NCI-H146 treated with DMSO at 0.1 percent for 48 hours (cell line): ENCODE results near the gene UCN2.
"Not testable (repeated sequence)": the region's sequence is repeated elsewhere in the genome, so short reads cannot be mapped to it uniquely, and the experiment has no call there.

ENCODE experiments used
- DNase-seq: peaks from one replicate; lab custom pipeline; 2025; ENCODE audit not compliant: unreplicated experiment; lab: John Stamatoyannopoulos, UW

UCN2 gene

DNA sequence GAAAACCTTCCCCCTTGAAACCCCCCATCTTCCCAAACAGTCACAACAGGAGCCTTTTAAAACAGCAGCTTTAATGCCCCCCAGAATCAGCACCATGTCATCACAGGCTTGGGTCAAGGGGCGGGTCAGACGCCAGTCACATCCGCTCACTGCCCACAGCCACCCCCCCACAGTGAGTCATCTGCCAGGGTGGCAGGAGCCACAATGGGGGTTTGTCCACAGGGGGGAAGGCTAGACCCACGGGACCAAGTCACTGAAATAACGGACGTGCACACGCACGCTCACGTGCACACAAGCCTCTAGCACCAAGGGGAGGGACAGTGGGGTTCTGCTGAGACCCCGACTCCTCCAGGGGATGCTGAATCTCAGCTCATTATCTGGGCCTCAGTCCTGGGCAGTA is 441 bp upstream of the UCN2 start:
- DNase-seq: no peak

GRCh38 chr3:48562367-48563095 is 1.1 kb downstream of the UCN2 start:
- DNase-seq: no peak

DNA sequence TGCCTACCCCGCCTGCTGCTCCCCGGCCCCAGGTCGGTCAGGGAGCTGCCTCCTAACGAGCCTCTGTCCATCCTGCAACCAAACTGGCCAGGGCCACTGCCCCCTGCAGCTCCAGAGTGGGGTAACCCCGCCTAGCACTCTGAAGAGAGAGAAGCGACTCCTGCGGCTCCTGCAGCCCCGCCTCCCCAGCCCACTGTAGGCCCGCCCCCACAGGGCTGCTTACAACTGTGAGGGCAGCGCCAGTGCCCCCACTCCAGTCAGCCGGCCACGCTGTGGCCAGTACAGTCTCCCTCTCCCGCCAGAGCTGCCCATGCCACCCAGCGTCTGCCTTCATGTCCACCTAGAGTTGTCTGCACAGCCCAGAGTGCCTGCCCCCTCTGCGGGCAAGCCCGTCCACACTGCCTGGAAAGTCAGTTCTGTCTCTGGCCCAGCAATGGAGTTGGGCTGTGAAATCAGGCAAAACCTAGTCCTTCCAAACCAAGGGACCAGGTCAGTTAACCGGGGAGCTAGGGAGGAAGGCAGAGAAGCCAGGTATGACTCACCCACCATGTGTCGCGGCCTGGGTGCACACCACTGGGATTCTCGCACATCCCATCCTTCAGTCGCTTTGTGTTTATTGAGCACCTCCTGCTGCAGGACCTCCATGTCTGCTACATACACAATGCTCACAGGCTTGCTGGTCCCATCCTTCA is 2.4 kb downstream of the UCN2 start:
- peak; percentile 8 for DNase-seq

DNA sequence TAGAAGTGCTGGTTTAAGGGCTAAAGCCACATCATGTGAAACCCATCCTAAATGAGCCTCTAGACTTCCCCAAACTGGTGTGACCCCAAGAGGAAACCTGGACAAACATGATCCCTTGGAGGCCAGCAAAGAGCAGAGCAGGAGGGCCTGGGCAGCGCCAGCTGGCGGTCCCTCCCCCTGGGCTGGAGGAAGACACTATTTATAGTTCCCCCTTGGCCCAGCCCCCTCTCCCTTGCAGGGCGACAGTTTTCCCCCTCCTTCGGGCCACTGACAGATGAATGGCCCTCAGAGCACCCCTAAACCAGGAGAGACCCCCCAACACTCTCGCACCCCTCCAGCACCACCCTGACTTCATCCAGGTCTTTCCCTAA is 2.9 kb downstream of the UCN2 start:
- DNase-seq: no peak

GRCh38 chr3:48558493-48559134 is 5.0 kb downstream of the UCN2 start:
- DNase-seq: no peak

GRCh38 chr3:48556796-48557626 is 6.6 kb downstream of the UCN2 start, which contains the start of gene PFKFB4:
Gene PFKFB4, minus strand, starts transcription at chr3:48556803. Its CDS starts 26 bp downstream, at chr3:48556777.
- peak; percentile 92 for DNase-seq

- peak; percentile 27 for DNase-seq
Observed at GRCh38 chr3:48555949-48556795, 7.4 kb downstream of the UCN2 start.

DNA sequence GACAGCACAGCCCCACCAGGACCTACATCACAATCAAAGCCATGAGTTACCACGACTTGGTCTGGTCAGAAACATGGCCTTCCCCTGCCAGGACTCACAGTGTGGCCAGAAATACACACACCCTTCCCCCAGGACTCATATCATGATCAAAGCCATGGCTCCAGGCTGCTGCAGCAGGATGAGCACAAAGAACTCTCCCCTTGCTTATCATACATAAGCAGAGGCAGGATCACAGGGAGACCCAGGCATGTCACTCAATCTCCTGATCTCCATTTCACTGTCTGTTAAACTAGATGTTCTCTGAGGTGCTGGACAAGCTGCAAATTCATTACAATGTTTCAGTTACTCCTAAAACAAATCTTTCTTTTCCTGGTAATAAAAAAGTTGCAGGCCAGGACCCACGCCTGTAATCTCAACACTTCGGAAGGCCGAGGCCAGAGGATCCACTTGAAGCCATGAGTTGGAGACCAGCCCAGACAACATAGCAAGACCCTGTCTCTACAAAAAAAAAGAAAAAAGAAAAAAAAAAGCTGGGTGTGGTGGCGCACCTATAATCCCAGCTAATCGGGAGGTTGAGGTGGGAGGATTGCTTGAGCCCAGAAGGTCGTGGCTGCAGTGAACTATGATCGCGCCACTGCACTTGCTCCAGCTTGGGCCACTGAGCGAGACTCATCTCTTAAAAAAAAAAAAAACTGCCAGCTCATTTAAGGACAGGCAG is 8.2 kb downstream of the UCN2 start:
- DNase-seq: no peak

GRCh38 chr3:48553886-48554845 is 9.4 kb downstream of the UCN2 start:
- DNase-seq: no peak

- DNase-seq: no peak
Observed at GRCh38 chr3:48553361-48553760, 10.2 kb downstream of the UCN2 start.

DNA sequence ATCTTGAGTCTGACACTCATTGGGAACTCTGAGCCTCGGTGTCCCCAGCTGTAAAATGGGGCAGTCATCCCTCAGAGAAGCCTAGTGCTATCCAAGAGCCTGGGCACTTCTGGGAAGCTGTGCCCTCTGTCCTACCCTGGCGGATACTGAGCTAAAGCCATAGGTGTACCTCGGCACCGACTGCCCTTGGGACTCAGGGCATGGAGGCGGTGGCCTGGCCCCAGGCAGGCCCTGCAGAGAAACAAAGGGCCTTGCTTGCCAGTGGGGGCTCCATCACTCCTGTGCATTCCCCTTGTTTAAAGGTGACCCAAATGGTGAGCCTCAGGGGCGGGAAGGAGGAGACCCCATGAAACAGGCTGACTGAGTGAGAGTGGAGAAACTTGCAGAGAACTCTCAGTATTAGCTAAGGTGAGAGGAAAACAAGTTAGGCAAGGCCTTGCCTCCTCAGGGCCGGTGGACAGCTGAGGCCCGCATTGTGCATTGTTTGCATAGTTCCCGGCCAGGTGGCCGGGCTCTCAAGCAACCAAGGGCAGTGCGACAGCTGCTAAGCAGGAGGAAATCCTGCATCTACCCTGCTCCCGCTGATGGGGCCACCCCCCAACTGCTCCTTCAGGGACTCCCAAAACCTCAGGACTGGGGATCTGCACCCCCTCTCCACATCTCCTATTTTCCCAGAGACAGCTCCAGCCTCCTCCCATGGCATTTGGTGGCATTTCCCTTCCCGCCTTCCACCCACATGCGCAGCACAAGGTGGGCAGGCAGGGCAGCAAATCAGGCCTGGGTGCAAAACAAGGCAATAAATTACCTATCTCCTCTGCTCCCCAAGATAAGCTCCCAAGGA is 11.2 kb downstream of the UCN2 start:
- DNase-seq: peak; percentile 8

DNA sequence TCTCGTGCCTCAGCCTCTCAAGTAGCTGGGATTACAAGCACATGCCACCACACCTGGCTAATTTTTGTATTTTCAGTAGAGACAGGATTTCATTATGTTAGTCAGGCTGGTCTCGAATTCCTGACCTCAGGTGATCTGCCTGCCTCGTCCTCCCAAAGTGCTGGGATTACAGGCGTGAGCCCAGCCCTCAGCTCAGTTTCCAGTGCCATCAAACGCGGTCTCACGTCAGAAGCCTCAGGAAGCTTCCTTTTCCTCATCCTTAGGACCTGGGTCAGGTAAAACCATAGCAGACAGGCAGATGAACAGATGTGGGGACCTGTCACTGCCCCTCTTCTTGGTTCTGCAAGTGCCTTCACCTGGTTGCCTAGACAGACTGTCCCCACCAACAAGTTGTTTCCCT is 11.9 kb downstream of the UCN2 start:
- DNase-seq: not testable (repeated sequence)

- peak; percentile 5 for DNase-seq
Observed at GRCh38 chr3:48548729-48549705, 14.6 kb downstream of the UCN2 start.

- no peak for DNase-seq
Observed at GRCh38 chr3:48548126-48548525, 15.5 kb downstream of the UCN2 start.

GRCh38 chr3:48546203-48546829 is 17.3 kb downstream of the UCN2 start:
- no peak for DNase-seq

GRCh38 chr3:48544141-48544540 is 19.4 kb downstream of the UCN2 start:
- no peak for DNase-seq
